Activated T-cell treated with anti-CD3 and anti-CD28 coated beads, Interleukin-2, amount 50 U/mL, for 1 hour (primary cell): ENCODE data around the gene SDK1.
"Not testable (repeated sequence)": the region's sequence is repeated elsewhere in the genome, so short reads cannot be mapped to it uniquely, and the experiment has no call there.

ENCODE experiments used
- DNase-seq: peaks from one replicate; pipeline ENCODE4 v3.0.0-alpha.2; 2020

SDK1 gene

GRCh38 chr7:3942816-3943745, 642.0 kb downstream of the SDK1 start:
- no peak for DNase-seq

GRCh38 chr7:3943779-3944520, 642.9 kb downstream of the SDK1 start:
- DNase-seq: no peak

- DNase-seq: no peak
Observed at GRCh38 chr7:3949242-3949640, 648.2 kb downstream of the SDK1 start.

- DNase-seq: no peak
Observed at GRCh38 chr7:3950249-3950648, 649.2 kb downstream of the SDK1 start.

- no peak for DNase-seq
Observed at GRCh38 chr7:3951316-3952055, 650.4 kb downstream of the SDK1 start.

- no peak for DNase-seq
Observed at GRCh38 chr7:3953133-3953532, 652.1 kb downstream of the SDK1 start.

GRCh38 chr7:3953946-3954345, 652.9 kb downstream of the SDK1 start:
- no peak for DNase-seq

- no peak for DNase-seq
Observed at GRCh38 chr7:3955026-3955425, 654.0 kb downstream of the SDK1 start.

GRCh38 chr7:3955751-3956696, 655.0 kb downstream of the SDK1 start:
- no peak for DNase-seq

GRCh38 chr7:3956949-3957348, 655.9 kb downstream of the SDK1 start:
- DNase-seq: no peak

- DNase-seq: no peak
Observed at GRCh38 chr7:3957472-3958108, 656.5 kb downstream of the SDK1 start.

GRCh38 chr7:3958109-3958483, 657.0 kb downstream of the SDK1 start:
- DNase-seq: no peak

GRCh38 chr7:3959364-3959763, 658.3 kb downstream of the SDK1 start:
- DNase-seq: no peak

- no peak for DNase-seq
Observed at GRCh38 chr7:3960050-3960763, 659.2 kb downstream of the SDK1 start.

- DNase-seq: no peak
Observed at GRCh38 chr7:3960942-3961341, 659.9 kb downstream of the SDK1 start.

GRCh38 chr7:3961857-3962503, 660.9 kb downstream of the SDK1 start:
- no peak for DNase-seq

- not testable (repeated sequence) for DNase-seq
Observed at GRCh38 chr7:3963768-3964167, 662.7 kb downstream of the SDK1 start.

GRCh38 chr7:3964980-3965606, 664.0 kb downstream of the SDK1 start:
- DNase-seq: no peak

GRCh38 chr7:3965794-3966395, 664.8 kb downstream of the SDK1 start:
- DNase-seq: no peak

- DNase-seq: no peak
Observed at GRCh38 chr7:3968234-3968633, 667.2 kb downstream of the SDK1 start.
